HG02763 (cell line): Measurements from ENCODE around the gene DPP6.

Source experiments
- ATAC-seq: cut with Tn5 transposase; IDR thresholded peaks from one replicate; pipeline ENCODE4 v1.9.1; 2021; ENCODE audit warnings: mild to moderate bottlenecking, moderate library complexity; ENCODE audit not compliant: unreplicated experiment

The DPP6 gene

DNA sequence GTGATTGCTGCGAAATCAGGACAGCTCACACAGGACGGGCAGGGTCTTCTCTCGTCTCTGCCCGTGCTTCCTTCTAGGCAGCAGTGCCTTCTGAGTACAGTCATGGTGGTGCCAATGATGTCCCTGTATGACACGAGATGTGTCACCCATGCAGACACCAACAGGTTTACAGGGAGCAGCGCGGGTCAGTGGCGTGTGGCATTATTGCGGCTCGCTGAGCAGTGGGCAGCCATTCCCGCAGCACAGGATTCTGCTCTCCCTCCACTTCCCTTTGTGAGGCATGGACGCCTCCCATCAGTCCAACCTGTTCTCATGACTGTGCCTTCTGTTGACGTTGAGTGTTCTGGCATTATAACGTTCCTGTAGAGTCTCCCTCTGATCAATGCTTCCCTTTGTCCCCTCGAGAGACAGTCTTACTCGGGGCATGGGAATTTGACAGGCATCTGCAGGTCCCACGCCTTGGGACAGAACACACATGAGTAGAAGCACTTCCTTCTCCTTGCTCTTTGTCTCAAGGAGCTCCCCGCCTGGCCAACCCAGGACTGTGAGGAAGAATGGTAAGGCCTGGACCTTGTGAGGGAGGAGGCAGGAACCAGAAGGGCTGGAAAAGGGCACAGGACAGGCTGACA is 731.2 kb downstream of the DPP6 start:
- ATAC-seq = no peak

- ATAC-seq = no peak
These were observed 733.7 kb downstream of the DPP6 start for GRCh38 chr7:154785898-154786297.

- ATAC-seq = no peak
These were observed 737.2 kb downstream of the DPP6 start for GRCh38 chr7:154789404-154789803.

- no peak for ATAC-seq
These were observed 739.4 kb downstream of the DPP6 start for GRCh38 chr7:154791611-154792010.

DNA sequence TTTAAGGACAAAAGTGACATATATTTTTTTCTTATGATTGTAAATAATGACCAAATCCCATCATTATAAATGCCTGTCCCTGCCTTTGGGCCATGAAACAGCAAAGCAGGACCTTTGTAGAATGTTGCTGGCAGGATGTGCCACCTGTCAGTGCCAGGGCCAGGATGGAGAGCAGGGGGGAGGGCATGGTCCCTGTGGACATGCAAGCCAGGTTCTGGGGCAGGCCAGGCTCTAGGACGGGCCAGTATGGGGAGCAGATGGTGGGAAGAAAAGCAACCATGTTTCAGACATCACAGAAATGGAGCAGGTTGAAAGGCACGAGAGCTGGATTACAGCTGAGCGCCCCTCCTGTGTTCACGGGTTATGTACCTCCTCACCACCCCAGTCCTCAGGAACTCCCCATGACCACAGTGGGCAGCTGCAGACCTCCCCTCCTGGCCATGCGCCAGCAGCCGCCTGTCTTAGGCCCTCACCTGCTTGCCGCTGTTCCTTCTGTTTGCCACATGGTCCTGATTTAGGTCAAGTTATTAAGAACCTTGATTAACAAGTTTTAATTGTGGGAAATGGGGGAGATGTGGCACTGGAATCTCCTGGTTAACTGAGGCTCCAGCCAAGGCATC is 740.3 kb downstream of the DPP6 start:
- no peak for ATAC-seq

GRCh38 chr7:154794147-154794780 is 742.1 kb downstream of the DPP6 start:
- no peak for ATAC-seq

GRCh38 chr7:154795014-154795413 is 742.8 kb downstream of the DPP6 start:
- no peak for ATAC-seq

DNA sequence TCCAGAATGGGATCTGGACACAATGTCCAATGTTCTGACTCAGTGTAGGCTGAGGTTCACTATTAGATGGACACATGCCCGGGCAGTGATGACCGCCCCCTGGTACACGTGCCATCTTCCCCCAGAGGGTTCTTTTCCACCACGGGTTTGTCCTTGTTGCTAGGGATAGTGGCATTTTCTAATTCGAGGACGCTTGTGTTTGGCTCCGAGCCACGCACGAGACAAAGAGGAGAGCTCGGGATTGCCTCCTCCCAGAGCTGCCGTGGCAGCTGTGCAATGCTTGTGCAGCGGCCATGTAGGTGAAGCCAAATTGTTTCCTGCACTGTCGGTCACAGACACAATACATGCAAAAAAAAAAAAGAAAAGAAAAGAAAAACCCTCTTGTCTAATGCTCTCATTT is 743.2 kb downstream of the DPP6 start:
- ATAC-seq = no peak

GRCh38 chr7:154804449-154804848 is 752.3 kb downstream of the DPP6 start:
- no peak for ATAC-seq

DNA sequence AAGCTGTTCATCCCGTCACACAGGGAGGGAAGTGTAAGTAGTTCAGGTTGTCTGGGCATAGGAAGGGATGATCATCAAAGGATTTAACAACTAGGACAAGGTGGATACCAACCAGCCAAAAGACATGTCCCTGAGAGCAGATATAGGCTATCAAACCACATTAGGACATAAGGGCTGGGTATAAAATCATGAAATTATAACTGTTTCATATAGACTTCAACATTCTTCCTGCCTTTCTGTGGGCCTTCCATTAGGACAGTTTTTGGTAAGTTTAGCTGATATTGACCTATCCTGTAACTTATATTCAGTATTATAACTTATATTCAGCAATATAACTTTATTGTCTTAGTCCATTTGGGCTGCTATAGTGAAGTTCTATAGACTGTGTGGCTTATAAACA is 759.8 kb downstream of the DPP6 start:
- ATAC-seq = no peak

GRCh38 chr7:154817224-154817896 is 765.2 kb downstream of the DPP6 start:
- no peak for ATAC-seq

DNA sequence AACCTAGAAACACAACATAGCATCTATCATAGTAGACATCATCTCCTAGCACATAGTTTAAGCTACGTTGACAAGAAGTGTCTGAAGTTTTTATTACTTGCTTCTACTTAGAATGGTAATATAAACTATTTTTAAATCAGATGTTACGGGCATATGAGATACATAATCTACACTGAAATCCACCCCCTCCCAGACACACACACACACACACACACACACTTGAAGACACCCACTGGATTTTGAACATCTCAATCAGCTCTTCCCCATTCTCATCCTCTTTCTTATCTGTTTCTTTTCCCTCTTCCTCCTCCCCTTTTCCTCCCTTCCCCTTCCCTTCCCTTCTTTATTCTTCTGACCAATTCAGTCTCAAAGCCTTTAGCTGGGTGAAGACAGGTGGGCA is 774.8 kb downstream of the DPP6 start:
- ATAC-seq = no peak

DNA sequence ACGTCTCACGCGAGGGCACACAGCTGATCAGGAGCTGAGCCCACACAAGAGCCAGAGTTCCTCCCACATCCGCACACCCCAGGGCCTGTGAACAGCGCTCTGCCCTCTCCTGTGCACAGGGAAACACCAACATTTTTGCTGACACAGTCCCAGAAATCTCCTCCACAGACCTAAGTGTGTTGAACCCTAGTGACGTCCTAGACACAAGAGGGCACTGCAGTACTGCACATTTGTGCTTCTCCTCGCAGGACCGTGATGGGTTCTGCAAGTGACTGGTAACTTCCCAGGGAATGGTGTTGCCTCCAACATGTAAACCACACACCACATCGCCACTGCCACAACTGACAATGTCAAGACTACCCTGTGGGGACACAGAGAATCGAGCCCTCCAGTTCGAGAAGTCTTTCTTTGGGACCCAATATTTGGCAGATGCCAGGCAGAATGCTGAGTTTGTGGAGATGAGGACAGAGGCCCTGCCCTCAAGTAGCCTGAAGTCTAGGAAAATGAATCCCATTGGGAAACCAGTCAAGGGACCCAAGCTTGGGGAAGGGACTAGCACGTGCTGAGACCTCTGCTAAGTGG is 780.5 kb downstream of the DPP6 start:
- no peak for ATAC-seq

GRCh38 chr7:154836021-154836448 is 783.8 kb downstream of the DPP6 start:
- ATAC-seq = no peak

DNA sequence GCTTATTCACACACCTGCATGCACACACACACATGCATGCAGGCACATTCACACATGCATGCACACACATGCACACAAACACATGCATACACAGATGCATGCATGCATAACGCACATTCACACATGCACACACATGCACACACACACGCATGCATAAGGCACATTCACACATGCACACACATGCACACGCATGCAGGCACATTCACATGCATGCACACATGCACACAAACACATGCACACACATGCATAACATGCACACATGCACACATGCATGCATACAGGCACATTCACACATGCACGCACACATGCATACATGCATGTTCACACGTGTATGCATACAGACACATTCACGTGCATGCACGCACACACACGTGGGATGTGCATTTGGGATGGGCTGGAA is 784.9 kb downstream of the DPP6 start:
- no peak for ATAC-seq

DNA sequence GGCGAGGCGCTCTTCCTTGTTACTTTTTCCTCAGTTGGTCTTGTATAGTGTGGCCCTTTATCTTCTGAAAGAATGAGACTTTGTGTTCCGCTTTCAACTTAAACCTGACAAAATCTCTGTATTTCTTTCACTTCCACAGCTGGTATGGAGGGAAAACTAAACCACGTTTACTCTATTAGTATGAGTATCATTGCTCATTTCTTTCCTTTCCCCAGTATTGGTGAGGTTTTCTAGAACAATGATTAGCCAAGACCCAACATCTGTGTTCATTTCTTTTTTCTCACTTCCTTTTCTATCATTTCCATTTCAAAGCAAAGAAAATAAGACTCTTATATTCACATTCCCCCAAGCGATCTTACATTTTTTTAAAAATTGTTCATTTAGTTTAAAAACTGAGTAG is 785.4 kb downstream of the DPP6 start:
- peak; percentile 91 for ATAC-seq

GRCh38 chr7:154840086-154840485 is 787.9 kb downstream of the DPP6 start:
- no peak for ATAC-seq

GRCh38 chr7:154841731-154842331 is 789.6 kb downstream of the DPP6 start:
- ATAC-seq = no peak

DNA sequence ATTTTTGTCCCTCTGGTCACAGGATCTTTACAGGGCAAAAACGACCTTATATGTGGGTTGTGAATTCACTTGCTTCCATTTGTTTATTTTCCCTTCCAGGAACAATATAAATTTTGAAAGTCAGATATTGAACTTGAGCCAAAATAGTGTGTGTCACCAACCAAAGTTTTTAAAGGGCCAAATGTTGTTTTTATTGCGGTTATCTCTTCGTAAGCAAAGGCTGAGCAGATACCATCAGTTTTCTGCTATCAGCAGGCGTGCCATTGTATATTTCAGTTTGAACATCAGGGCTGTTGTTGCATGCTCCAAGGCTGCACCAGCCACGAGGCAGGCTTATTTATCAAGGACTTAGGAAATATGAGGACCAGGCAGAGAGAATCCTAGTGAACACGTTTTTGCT is 790.4 kb downstream of the DPP6 start:
- ATAC-seq = no peak

GRCh38 chr7:154843670-154844237 is 791.6 kb downstream of the DPP6 start:
- no peak for ATAC-seq

- no peak for ATAC-seq
These were observed 792.3 kb downstream of the DPP6 start for GRCh38 chr7:154844499-154844898.
